Activated T-helper 1 cell treated with anti-CD3 and anti-CD28 coated beads, Interleukin-12 subunit alpha, Interleukin-12 subunit beta, Interleukin-2, Interleukin-4 antibody, amounts not matched to agents 30 ng/mL and 10 ng/mL and 1 ng/mL, durations not matched to agents 14 hours and 24 hours and 36 hours (primary cell): Measurements from ENCODE around the gene SLC22A5. TPM values are rescaled to one million over a fixed set of nuclear protein-coding genes. Genes with fewer than 3 reads are reported as not detected.
A peak's percentile ranks its signal among the peaks of the same experiment; 100 is the strongest.

Source experiments
- DNase-seq: peaks from one replicate; pipeline ENCODE4 v3.0.0; 2021; ENCODE audit warnings: low spot score
- H3K27ac Mint-ChIP-seq: one replicate; pipeline ENCODE4 v1.8.0; 2021; ENCODE audit warnings: mild to moderate bottlenecking, mixed read lengths
- H3K27me3 Mint-ChIP-seq: one replicate; pipeline ENCODE4 v1.8.0; 2022; ENCODE audit warnings: mild to moderate bottlenecking, moderate library complexity, mixed read lengths; ENCODE audit not compliant: insufficient read depth
- H3K36me3 Mint-ChIP-seq: one replicate; pipeline ENCODE4 v1.8.0; 2021; ENCODE audit warnings: low read depth, mixed read lengths
- H3K4me1 Mint-ChIP-seq: one replicate; pipeline ENCODE4 v1.8.0; 2021; ENCODE audit warnings: low read depth, mixed read lengths
- H3K4me3 Mint-ChIP-seq: one replicate; pipeline ENCODE4 v1.8.0; 2021; ENCODE audit warnings: mild to moderate bottlenecking, moderate library complexity, mixed read lengths
- H3K9me3 Mint-ChIP-seq: one replicate; pipeline ENCODE4 v1.8.0; 2021; ENCODE audit warnings: mixed read lengths
- intact Hi-C: fragments of 100-400 bp; cut with micrococcal nuclease; formaldehyde crosslinking; loops from one replicate; pipeline ENCODE4 v1.15.1; 2024
- total RNA-seq: library from RNA; stranded (reverse); gene quantifications from 2 replicates; pipeline ENCODE4 v1.2.3, GENCODE V29; 2022

The SLC22A5 gene
- total RNA-seq, 1 donor from 2014 or later: 6.2 TPM

- Mint-ChIP-seq H3K4me1 (peaks cover 33% of the 10 kb centered on the region), H3K36me3 (no peaks in the 10 kb centered on the region), H3K27ac (no peak overlapping the region), H3K4me3 (peak overlapping the region; percentile 81), H3K9me3 (no peaks in the 10 kb centered on the region), H3K27me3 (no peaks in the 10 kb centered on the region)
- intact Hi-C loops: no loop called here
- no peak for DNase-seq
These were observed 2.1 kb downstream of the SLC22A5 start for GRCh38 chr5:132371603-132371994.

GRCh38 chr5:132372127-132372526 lies 2.6 kb downstream of the SLC22A5 start:
- H3K4me3 Mint-ChIP-seq: no peak overlapping the region

GRCh38 chr5:132372542-132372941 lies 3.0 kb downstream of the SLC22A5 start:
- H3K27ac Mint-ChIP-seq: no peak overlapping the region
- intact Hi-C loops: no loop called here
- H3K4me1 Mint-ChIP-seq: peaks cover 33% of the 10 kb centered on the region
- H3K9me3 Mint-ChIP-seq: no peaks in the 10 kb centered on the region
- H3K36me3 Mint-ChIP-seq: no peaks in the 10 kb centered on the region
- no peak for DNase-seq
- H3K4me3 Mint-ChIP-seq: no peak overlapping the region
- no peaks in the 10 kb centered on the region for H3K27me3 Mint-ChIP-seq

More at GRCh38 chr5:132372127-132372526, 2.6 kb downstream of the SLC22A5 start:
- Mint-ChIP-seq H3K4me1 (peaks cover 33% of the 10 kb centered on the region), H3K27me3 (no peaks in the 10 kb centered on the region), H3K36me3 (no peaks in the 10 kb centered on the region), H3K9me3 (no peaks in the 10 kb centered on the region), H3K27ac (no peak overlapping the region)
- intact Hi-C loops: no loop called here
- DNase-seq: no peak

GRCh38 chr5:132375957-132376356 lies 6.4 kb downstream of the SLC22A5 start:
- no peak for DNase-seq
- H3K36me3 Mint-ChIP-seq: peaks cover 3% of the 10 kb centered on the region
- no peaks in the 10 kb centered on the region for H3K27me3 Mint-ChIP-seq
- H3K4me3 Mint-ChIP-seq: no peak overlapping the region
- H3K27ac Mint-ChIP-seq: no peak overlapping the region
- no peaks in the 10 kb centered on the region for H3K9me3 Mint-ChIP-seq
- peaks cover 20% of the 10 kb centered on the region for H3K4me1 Mint-ChIP-seq
- intact Hi-C loops: no loop called here

GRCh38 chr5:132376694-132377641 lies 7.5 kb downstream of the SLC22A5 start:
- Mint-ChIP-seq H3K4me1 (peaks cover 10% of the 10 kb centered on the region), H3K36me3 (peaks cover 3% of the 10 kb centered on the region), H3K9me3 (no peaks in the 10 kb centered on the region), H3K27ac (no peak overlapping the region), H3K4me3 (no peak overlapping the region), H3K27me3 (no peaks in the 10 kb centered on the region)
- no peak for DNase-seq
- intact Hi-C loops: no loop called here

GRCh38 chr5:132377738-132378137 lies 8.2 kb downstream of the SLC22A5 start:
- peaks cover 3% of the 10 kb centered on the region for H3K36me3 Mint-ChIP-seq
- no peak overlapping the region for H3K4me3 Mint-ChIP-seq
- no peak for DNase-seq
- H3K4me1 Mint-ChIP-seq: peaks cover 2% of the 10 kb centered on the region
- peaks cover 2% of the 10 kb centered on the region for H3K27me3 Mint-ChIP-seq
- intact Hi-C loops: no loop called here
- no peaks in the 10 kb centered on the region for H3K9me3 Mint-ChIP-seq
- H3K27ac Mint-ChIP-seq: no peak overlapping the region

GRCh38 chr5:132378580-132378979 lies 9.1 kb downstream of the SLC22A5 start:
- Mint-ChIP-seq H3K4me3 (no peak overlapping the region), H3K27me3 (peaks cover 3% of the 10 kb centered on the region), H3K4me1 (no peaks in the 10 kb centered on the region), H3K36me3 (peaks cover 3% of the 10 kb centered on the region), H3K9me3 (no peaks in the 10 kb centered on the region), H3K27ac (no peak overlapping the region)
- intact Hi-C loops: no loop called here
- no peak for DNase-seq

GRCh38 chr5:132380047-132380446 lies 10.5 kb downstream of the SLC22A5 start:
- Mint-ChIP-seq H3K4me3 (no peak overlapping the region), H3K36me3 (peaks cover 3% of the 10 kb centered on the region), H3K27ac (no peak overlapping the region), H3K4me1 (peaks cover under 1% of the 10 kb centered on the region), H3K9me3 (no peaks in the 10 kb centered on the region), H3K27me3 (peaks cover 3% of the 10 kb centered on the region)
- intact Hi-C loops: no loop called here
- no peak for DNase-seq

GRCh38 chr5:132380741-132381140 lies 11.2 kb downstream of the SLC22A5 start:
- intact Hi-C loops: no loop called here

GRCh38 chr5:132381614-132382013 lies 12.1 kb downstream of the SLC22A5 start:
- H3K27ac Mint-ChIP-seq: no peak overlapping the region
- H3K4me3 Mint-ChIP-seq: no peak overlapping the region
- peaks cover 3% of the 10 kb centered on the region for H3K27me3 Mint-ChIP-seq
- DNase-seq: no peak
- intact Hi-C loops: no loop called here
- H3K36me3 Mint-ChIP-seq: peaks cover 3% of the 10 kb centered on the region
- peaks cover 16% of the 10 kb centered on the region for H3K4me1 Mint-ChIP-seq
- H3K9me3 Mint-ChIP-seq: no peaks in the 10 kb centered on the region

More at GRCh38 chr5:132380741-132381140, 11.2 kb downstream of the SLC22A5 start:
- no peak overlapping the region for H3K4me3 Mint-ChIP-seq
- no peak for DNase-seq
- H3K36me3 Mint-ChIP-seq: peaks cover 3% of the 10 kb centered on the region
- H3K27ac Mint-ChIP-seq: no peak overlapping the region
- H3K27me3 Mint-ChIP-seq: peaks cover 3% of the 10 kb centered on the region
- no peaks in the 10 kb centered on the region for H3K9me3 Mint-ChIP-seq
- peaks cover 7% of the 10 kb centered on the region for H3K4me1 Mint-ChIP-seq

GRCh38 chr5:132383261-132383660 lies 13.8 kb downstream of the SLC22A5 start:
- Mint-ChIP-seq H3K9me3 (no peaks in the 10 kb centered on the region), H3K27ac (no peak overlapping the region), H3K36me3 (peaks cover 3% of the 10 kb centered on the region), H3K4me3 (no peak overlapping the region), H3K4me1 (peaks cover 30% of the 10 kb centered on the region), H3K27me3 (peaks cover 3% of the 10 kb centered on the region)
- no peak for DNase-seq
- intact Hi-C loops: no loop called here

GRCh38 chr5:132383984-132384383 lies 14.5 kb downstream of the SLC22A5 start:
- no peak overlapping the region for H3K4me3 Mint-ChIP-seq
- peaks cover 3% of the 10 kb centered on the region for H3K27me3 Mint-ChIP-seq
- no peak for DNase-seq
- intact Hi-C loops: no loop called here
- no peak overlapping the region for H3K27ac Mint-ChIP-seq
- H3K36me3 Mint-ChIP-seq: peaks cover 3% of the 10 kb centered on the region
- H3K9me3 Mint-ChIP-seq: no peaks in the 10 kb centered on the region
- peaks cover 37% of the 10 kb centered on the region for H3K4me1 Mint-ChIP-seq

GRCh38 chr5:132384506-132385050 lies 15.1 kb downstream of the SLC22A5 start:
- Mint-ChIP-seq H3K4me1 (peaks cover 43% of the 10 kb centered on the region), H3K27ac (no peak overlapping the region), H3K4me3 (no peak overlapping the region), H3K36me3 (peaks cover 3% of the 10 kb centered on the region), H3K27me3 (peaks cover 3% of the 10 kb centered on the region), H3K9me3 (no peaks in the 10 kb centered on the region)
- no peak for DNase-seq
- intact Hi-C loops: loop anchor here (1.0 to 5.0 kb wide), 2 partner anchors 207 to 320 kb away; no protein-coding TSS in a partner anchor
